ENCODE measurements around the gene NOL3.

NOL3 gene

DNA sequence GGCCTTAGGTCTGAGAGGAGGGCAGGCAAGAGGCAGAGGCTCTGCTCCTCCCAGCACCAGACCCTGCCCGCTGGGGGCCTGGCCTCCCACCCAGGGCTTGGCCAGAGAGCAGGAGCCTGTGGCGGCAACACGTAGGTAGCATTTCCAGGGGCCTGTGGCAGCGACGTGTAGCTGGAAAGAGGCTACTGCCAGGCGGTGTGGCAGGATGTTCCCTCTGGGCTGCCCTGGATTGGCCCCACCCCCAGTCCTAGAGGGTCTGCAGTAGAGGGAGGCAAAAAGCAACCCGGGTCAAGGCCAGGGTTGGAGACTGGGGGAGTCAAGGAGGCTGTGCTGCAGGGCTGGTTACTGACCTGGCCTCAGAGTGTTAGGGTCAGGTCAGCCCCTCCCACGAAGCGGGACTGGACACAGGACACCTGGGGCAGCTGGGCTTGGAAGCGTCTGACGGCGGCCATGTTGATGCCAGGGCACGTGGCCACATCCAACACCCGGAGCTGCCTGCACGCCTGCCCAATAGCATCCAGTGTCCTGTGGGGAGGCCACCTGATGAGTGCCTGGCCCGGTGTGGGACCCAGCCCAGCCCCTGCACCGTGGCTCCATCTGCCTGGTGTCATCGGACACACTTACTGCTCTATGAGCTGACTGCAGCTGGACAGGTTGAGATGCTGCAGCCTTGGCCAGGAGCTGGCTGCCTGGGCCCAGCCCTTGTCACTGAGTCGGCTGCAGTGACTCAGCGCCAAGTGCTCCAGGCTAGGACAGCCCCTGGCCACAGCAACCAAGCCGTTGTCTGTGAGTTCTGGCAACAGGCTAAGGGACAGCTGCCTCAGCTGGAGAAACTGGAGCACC lies 37.1 kb downstream of the NOL3 start:
- no peak for DNase-seq

- no peak for DNase-seq
These were observed 38.0 kb downstream of the NOL3 start for GRCh38 chr16:67208154-67208896.

DNA sequence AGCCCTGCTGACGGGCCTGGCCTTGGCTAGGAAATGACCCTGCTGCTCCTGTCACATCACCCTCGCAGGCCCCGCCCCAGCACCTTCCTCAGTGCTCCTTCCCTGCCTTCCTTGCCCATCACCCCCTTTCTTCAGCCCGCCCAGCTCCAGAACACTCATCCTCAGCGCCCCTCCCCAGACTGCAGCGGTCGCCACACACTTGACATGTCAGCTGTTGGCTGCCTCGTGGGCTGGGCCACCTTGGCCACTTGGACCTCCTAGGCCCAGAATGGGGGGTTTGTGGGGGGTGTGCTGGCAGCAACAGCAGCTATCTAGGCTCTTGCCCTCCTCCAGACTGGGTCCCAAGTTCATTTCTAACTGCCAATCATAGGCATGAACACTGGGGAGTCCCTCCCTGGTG lies 39.2 kb downstream of the NOL3 start:
- DNase-seq, result no peak

- DNase-seq, result no peak
These were observed 40.0 kb downstream of the NOL3 start for GRCh38 chr16:67210069-67210937.

GRCh38 chr16:67211674-67212073 lies 41.3 kb downstream of the NOL3 start:
- no peak for DNase-seq

DNA sequence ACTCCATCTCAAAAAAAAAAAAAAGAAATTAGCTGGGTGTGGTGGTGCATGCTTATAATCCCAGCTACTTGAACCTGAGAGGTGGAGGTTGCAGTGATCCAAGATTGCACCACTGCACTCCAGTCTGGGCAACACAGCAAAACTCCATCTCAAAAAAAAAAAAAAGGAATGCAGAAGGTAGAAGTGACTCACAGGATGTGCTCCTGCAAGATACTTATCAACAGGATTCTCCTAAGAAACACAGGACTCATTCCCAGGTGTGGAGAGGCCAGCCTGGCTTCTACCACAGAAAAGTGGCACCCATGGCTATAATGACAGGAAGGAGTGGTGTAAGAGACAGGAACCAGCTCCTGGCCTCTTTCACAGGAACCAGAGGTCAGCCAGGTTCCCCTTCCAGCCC lies 42.4 kb downstream of the NOL3 start:
- DNase-seq, result no peak

- no peak for DNase-seq
These were observed 43.1 kb downstream of the NOL3 start for GRCh38 chr16:67213197-67214019.

GRCh38 chr16:67215706-67216105 lies 45.4 kb downstream of the NOL3 start:
- DNase-seq, result no peak

- no peak for DNase-seq
These were observed 46.5 kb downstream of the NOL3 start for GRCh38 chr16:67216612-67217490.

DNA sequence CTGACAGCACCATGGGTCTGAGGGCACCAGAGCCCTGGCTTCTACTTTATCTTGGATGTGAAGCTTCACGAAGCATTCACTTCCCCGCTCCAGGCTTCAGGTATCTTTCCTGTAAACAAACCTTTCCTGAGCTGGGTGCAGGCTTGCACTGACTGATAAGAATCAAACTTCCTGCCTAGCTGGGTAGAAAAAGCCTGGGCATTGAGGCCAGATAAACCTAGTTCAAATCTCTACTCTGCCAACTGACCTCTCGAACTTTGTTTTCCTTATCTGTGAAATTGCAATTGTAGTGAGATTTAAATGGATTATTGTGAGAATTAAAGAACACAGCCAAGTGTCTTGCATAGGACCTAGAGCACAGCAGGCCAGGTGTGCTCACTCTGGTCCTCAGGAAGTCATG lies 53.7 kb downstream of the NOL3 start:
- no peak for DNase-seq

Data from NCI-H1436 (cell line).